ENCODE measurements around the gene EMX1. TPM values are rescaled to one million over a fixed set of nuclear protein-coding genes. Genes with fewer than 3 reads are reported as not detected.

The EMX1 gene
- total RNA-seq, 1 donor from 2014 or later, result 0.54 TPM

- Mint-ChIP-seq H3K27ac (ENCODE audit: unreplicated experiment) (no peak overlapping the region), H3K27me3 (ENCODE audit: unreplicated experiment) (peaks cover 4% of the 10 kb centered on the region), H3K4me1 (ENCODE audit: low read depth, unreplicated experiment) (peaks cover 5% of the 10 kb centered on the region), H3K36me3 (ENCODE audit: unreplicated experiment) (no peaks in the 10 kb centered on the region), H3K4me3 (ENCODE audit: unreplicated experiment) (no peak overlapping the region), H3K9me3 (ENCODE audit: unreplicated experiment) (peaks cover 2% of the 10 kb centered on the region)
- no peak for TF ChIP-seq CTCF (IDR thresholded peaks at IDR 0.05; ENCODE audit: partially characterized antibody, unreplicated experiment)
- DNase-seq, result no peak
These were observed 15.5 kb downstream of the EMX1 start for GRCh38 chr2:72932805-72933204.

- DNase-seq, result no peak
- Mint-ChIP-seq H3K36me3 (ENCODE audit: unreplicated experiment) (no peaks in the 10 kb centered on the region), H3K27me3 (ENCODE audit: unreplicated experiment) (peaks cover 4% of the 10 kb centered on the region), H3K4me3 (ENCODE audit: unreplicated experiment) (no peak overlapping the region), H3K4me1 (ENCODE audit: low read depth, unreplicated experiment) (peaks cover 5% of the 10 kb centered on the region), H3K27ac (ENCODE audit: unreplicated experiment) (no peak overlapping the region), H3K9me3 (ENCODE audit: unreplicated experiment) (peaks cover 2% of the 10 kb centered on the region)
- TF ChIP-seq CTCF (IDR thresholded peaks at IDR 0.05; ENCODE audit: partially characterized antibody, unreplicated experiment), result no peak
These were observed 15.9 kb downstream of the EMX1 start for GRCh38 chr2:72933207-72933606.

GRCh38 chr2:72933646-72934151 lies 16.4 kb downstream of the EMX1 start:
- H3K27ac Mint-ChIP-seq (ENCODE audit: unreplicated experiment), result no peak overlapping the region
- peaks cover 2% of the 10 kb centered on the region for H3K36me3 Mint-ChIP-seq (ENCODE audit: unreplicated experiment)
- peaks cover 2% of the 10 kb centered on the region for H3K9me3 Mint-ChIP-seq (ENCODE audit: unreplicated experiment)
- H3K4me3 Mint-ChIP-seq (ENCODE audit: unreplicated experiment), result no peak overlapping the region
- H3K27me3 Mint-ChIP-seq (ENCODE audit: unreplicated experiment), result peaks cover 4% of the 10 kb centered on the region
- TF ChIP-seq CTCF (IDR thresholded peaks at IDR 0.05; ENCODE audit: partially characterized antibody, unreplicated experiment), result no peak
- peaks cover 5% of the 10 kb centered on the region for H3K4me1 Mint-ChIP-seq (ENCODE audit: low read depth, unreplicated experiment)
- no peak for DNase-seq

GRCh38 chr2:72934683-72935610 lies 17.6 kb downstream of the EMX1 start:
- H3K4me3 Mint-ChIP-seq (ENCODE audit: unreplicated experiment), result no peak overlapping the region
- peaks cover 8% of the 10 kb centered on the region for H3K36me3 Mint-ChIP-seq (ENCODE audit: unreplicated experiment)
- H3K27me3 Mint-ChIP-seq (ENCODE audit: unreplicated experiment), result peaks cover 5% of the 10 kb centered on the region
- peak; percentile 21 for TF ChIP-seq CTCF (IDR thresholded peaks at IDR 0.05; ENCODE audit: partially characterized antibody, unreplicated experiment)
- no peak for DNase-seq
- H3K4me1 Mint-ChIP-seq (ENCODE audit: low read depth, unreplicated experiment), result peaks cover 5% of the 10 kb centered on the region
- no peak overlapping the region for H3K27ac Mint-ChIP-seq (ENCODE audit: unreplicated experiment)
- peaks cover 5% of the 10 kb centered on the region for H3K9me3 Mint-ChIP-seq (ENCODE audit: unreplicated experiment)

- no peak for TF ChIP-seq CTCF (IDR thresholded peaks at IDR 0.05; ENCODE audit: partially characterized antibody, unreplicated experiment)
- H3K36me3 Mint-ChIP-seq (ENCODE audit: unreplicated experiment), result peaks cover 8% of the 10 kb centered on the region
- DNase-seq, result no peak
- peaks cover 5% of the 10 kb centered on the region for H3K27me3 Mint-ChIP-seq (ENCODE audit: unreplicated experiment)
- H3K4me3 Mint-ChIP-seq (ENCODE audit: unreplicated experiment), result no peak overlapping the region
- peaks cover 5% of the 10 kb centered on the region for H3K9me3 Mint-ChIP-seq (ENCODE audit: unreplicated experiment)
- H3K4me1 Mint-ChIP-seq (ENCODE audit: low read depth, unreplicated experiment), result peaks cover 9% of the 10 kb centered on the region
- no peak overlapping the region for H3K27ac Mint-ChIP-seq (ENCODE audit: unreplicated experiment)
These were observed 18.3 kb downstream of the EMX1 start for GRCh38 chr2:72935611-72935957.
